ENCODE data around the gene APOA5. TPM values are rescaled to one million over a fixed set of nuclear protein-coding genes. Genes with fewer than 3 reads are reported as not detected.

The APOA5 gene
- polyA plus RNA-seq, 3 donors: not detected

DNA sequence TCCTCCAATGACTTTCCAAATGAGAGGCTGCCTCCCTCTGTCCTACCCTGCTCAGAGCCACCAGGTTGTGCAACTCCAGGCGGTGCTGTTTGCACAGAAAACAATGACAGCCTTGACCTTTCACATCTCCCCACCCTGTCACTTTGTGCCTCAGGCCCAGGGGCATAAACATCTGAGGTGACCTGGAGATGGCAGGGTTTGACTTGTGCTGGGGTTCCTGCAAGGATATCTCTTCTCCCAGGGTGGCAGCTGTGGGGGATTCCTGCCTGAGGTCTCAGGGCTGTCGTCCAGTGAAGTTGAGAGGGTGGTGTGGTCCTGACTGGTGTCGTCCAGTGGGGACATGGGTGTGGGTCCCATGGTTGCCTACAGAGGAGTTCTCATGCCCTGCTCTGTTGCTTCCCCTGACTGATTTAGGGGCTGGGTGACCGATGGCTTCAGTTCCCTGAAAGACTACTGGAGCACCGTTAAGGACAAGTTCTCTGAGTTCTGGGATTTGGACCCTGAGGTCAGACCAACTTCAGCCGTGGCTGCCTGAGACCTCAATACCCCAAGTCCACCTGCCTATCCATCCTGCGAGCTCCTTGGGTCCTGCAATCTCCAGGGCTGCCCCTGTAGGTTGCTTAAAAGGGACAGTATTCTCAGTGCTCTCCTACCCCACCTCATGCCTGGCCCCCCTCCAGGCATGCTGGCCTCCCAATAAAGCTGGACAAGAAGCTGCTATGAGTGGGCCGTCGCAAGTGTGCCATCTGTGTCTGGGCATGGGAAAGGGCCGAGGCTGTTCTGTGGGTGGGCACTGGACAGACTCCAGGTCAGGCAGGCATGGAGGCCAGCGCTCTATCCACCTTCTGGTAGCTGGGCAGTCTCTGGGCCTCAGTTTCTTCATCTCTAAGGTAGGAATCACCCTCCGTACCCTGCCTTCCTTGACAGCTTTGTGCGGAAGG lies 40.9 kb upstream of the APOA5 start:
- 86% methylated on average over 11 of the region's 13 CpGs for WGBS (ENCODE audit: insufficient coverage)
- Histone ChIP-seq H3K4me3 (replicated peaks in 1 of 3; ENCODE audit: low read depth in 2 of 3, low read length in 3 of 3) (no peak overlapping the region), H2AFZ (ENCODE audit: insufficient read depth, low read depth, low read length, poor library complexity, severe bottlenecking) (no peak overlapping the region), H3K4me1 (ENCODE audit: control insufficient read depth in 1 of 2, insufficient read depth in 2 of 2, low read length in 2 of 2) (peaks cover 17 to 19% of the 10 kb centered on the region in 2 donors), H3K4me2 (replicated peaks; ENCODE audit: extremely low read depth, low read length, poor library complexity, severe bottlenecking) (no peak overlapping the region), H3K79me2 (ENCODE audit: insufficient read depth, low read length) (no peaks in the 10 kb centered on the region), H3K9ac (ENCODE audit: insufficient read depth, low read length, poor library complexity, severe bottlenecking) (no peak overlapping the region), H3K27me3 (ENCODE audit: control insufficient read depth in 2 of 2, insufficient read depth in 2 of 2, low read length in 2 of 2) (no peaks in the 10 kb centered on the region), H3K36me3 (replicated peaks in 1 of 2; ENCODE audit: control insufficient read depth in 1 of 2, insufficient read depth in 2 of 2, low read length in 2 of 2) (no peaks in the 10 kb centered on the region), H3K27ac (ENCODE audit: low read depth in 1 of 2, low read length in 2 of 2) (no peak overlapping the region), H4K20me1 (ENCODE audit: insufficient read depth, low read length) (no peaks in the 10 kb centered on the region), H3K9me3 (replicated peaks in 1 of 2; ENCODE audit: control insufficient read depth in 1 of 2, insufficient read depth in 1 of 2, low read length in 2 of 2) (no peaks in the 10 kb centered on the region)
- H3K4me1 Mint-ChIP-seq: peaks cover 14% of the 10 kb centered on the region
- H3K4me3 Mint-ChIP-seq: no peak overlapping the region
- H3K9me3 Mint-ChIP-seq: no peaks in the 10 kb centered on the region
- peaks cover 3 to 8% (median 4%) of the 10 kb centered on the region in 3 donors for H3K27me3 Mint-ChIP-seq (ENCODE audit: low read depth in 3 of 3)
- no peaks in the 10 kb centered on the region for H3K36me3 Mint-ChIP-seq
- no peak overlapping the region for H3K27ac Mint-ChIP-seq
- intact Hi-C loops (cut with micrococcal nuclease): no loop called here
- no peak for DNase-seq
- no peak for TF ChIP-seq CTCF (IDR thresholded peaks at IDR 0.05)

GRCh38 chr11:116831790-116832349 lies 40.2 kb upstream of the APOA5 start:
- Histone ChIP-seq H3K4me2 (replicated peaks; ENCODE audit: extremely low read depth, low read length, poor library complexity, severe bottlenecking) (no peak overlapping the region), H3K79me2 (ENCODE audit: insufficient read depth, low read length) (no peaks in the 10 kb centered on the region), H4K20me1 (ENCODE audit: insufficient read depth, low read length) (no peaks in the 10 kb centered on the region), H3K9ac (ENCODE audit: insufficient read depth, low read length, poor library complexity, severe bottlenecking) (no peak overlapping the region), H3K27ac (ENCODE audit: low read depth in 1 of 2, low read length in 2 of 2) (no peak overlapping the region), H3K27me3 (ENCODE audit: control insufficient read depth in 2 of 2, insufficient read depth in 2 of 2, low read length in 2 of 2) (no peaks in the 10 kb centered on the region), H3K4me1 (ENCODE audit: control insufficient read depth in 1 of 2, insufficient read depth in 2 of 2, low read length in 2 of 2) (peaks cover 17 to 19% of the 10 kb centered on the region in 2 donors), H3K4me3 (replicated peaks in 1 of 3; ENCODE audit: low read depth in 2 of 3, low read length in 3 of 3) (no peak overlapping the region), H3K9me3 (replicated peaks in 1 of 2; ENCODE audit: control insufficient read depth in 1 of 2, insufficient read depth in 1 of 2, low read length in 2 of 2) (no peaks in the 10 kb centered on the region), H2AFZ (ENCODE audit: insufficient read depth, low read depth, low read length, poor library complexity, severe bottlenecking) (no peak overlapping the region), H3K36me3 (replicated peaks in 1 of 2; ENCODE audit: control insufficient read depth in 1 of 2, insufficient read depth in 2 of 2, low read length in 2 of 2) (no peaks in the 10 kb centered on the region)
- Mint-ChIP-seq H3K9me3 (no peaks in the 10 kb centered on the region), H3K27me3 (ENCODE audit: low read depth in 3 of 3) (peaks cover 3 to 8% (median 4%) of the 10 kb centered on the region in 3 donors), H3K36me3 (no peaks in the 10 kb centered on the region), H3K27ac (no peak overlapping the region), H3K4me1 (peaks cover 14% of the 10 kb centered on the region), H3K4me3 (no peak overlapping the region)
- WGBS (ENCODE audit: insufficient coverage): 80% methylated on average over 2 of the region's 7 CpGs
- intact Hi-C loops (cut with micrococcal nuclease): no loop called here
- TF ChIP-seq CTCF (IDR thresholded peaks at IDR 0.05): no peak
- DNase-seq: no peak
